SH-SY5Y (cell line): Measurements from ENCODE around the gene CD180.

ENCODE experiments used
- GATA2 ChIP-seq: IDR thresholded peaks from 2 replicates; pipeline ENCODE4 v1.6.1; 2011; ENCODE audit warnings: mild to moderate bottlenecking, low read depth, low read length
- GATA3 ChIP-seq: IDR thresholded peaks from 2 replicates; pipeline ENCODE4 v1.6.1; 2011; ENCODE audit warnings: low read depth, mild to moderate bottlenecking, low read length, moderate library complexity

The CD180 gene

GRCh38 chr5:67147760-67148159 is 48.8 kb downstream of the CD180 start:
- TF ChIP-seq GATA3 (no peak), GATA2 (no peak)

DNA sequence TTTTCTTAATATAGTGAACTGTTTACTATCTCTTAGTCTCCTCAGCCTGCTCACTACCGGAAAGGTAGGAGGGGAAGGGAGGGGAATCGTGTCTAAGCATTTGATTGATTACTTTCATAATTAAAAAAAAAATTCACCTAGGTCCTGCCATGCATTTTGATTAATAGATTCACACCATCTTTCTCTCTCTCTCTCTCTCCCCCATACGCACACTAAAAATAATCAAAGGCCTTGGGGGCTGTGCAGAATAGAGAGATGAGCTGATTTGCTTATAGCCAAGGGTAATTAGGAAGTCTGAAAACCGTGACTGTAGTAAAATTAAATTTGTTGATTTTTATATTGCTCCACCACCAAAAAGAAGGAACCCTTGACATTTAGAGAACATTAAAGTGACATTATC is 49.6 kb downstream of the CD180 start:
- TF ChIP-seq GATA2 (no peak), GATA3 (no peak)

DNA sequence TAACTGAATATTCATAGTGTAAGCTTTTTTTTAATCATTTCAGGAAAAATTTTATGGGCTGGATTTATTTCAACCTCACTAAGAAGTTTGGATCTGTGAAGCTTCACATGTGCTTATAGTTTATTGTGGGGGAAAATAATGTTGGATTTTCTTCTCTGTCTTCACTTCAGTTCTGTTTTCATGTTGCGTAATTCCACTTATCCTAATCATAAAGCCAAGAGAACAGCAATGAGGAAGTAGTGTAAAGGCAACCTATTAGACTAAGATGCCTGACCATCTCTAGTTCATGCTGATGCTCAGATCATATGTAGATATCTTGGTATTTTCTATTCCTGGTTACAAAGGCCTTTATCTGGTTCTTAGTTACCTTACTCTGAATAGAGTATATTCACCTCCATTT is 50.0 kb downstream of the CD180 start:
- TF ChIP-seq GATA2 (no peak), GATA3 (no peak)

DNA sequence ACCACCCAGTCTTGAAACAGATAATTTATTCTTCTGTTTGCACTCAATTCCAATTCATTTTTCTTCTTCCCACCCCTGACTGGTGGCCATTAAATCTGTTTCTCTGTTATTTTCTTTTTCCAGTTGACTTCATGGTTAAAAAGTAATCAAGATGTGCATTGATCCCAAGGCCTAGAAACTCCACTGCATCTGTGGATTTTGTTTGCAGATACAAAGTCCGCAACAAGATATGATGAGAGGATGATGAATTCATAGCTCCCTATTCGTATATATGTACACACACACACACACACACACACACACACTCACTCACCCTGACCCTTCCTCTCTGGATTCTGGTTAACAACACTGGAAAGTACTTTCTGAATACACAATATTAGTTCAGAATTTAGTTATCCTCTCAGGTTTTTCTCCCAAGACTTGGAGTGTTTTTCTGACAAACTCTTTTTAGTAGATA is 52.4 kb downstream of the CD180 start:
- TF ChIP-seq GATA3, result no peak
- no peak for TF ChIP-seq GATA2

GRCh38 chr5:67143549-67143948 is 53.0 kb downstream of the CD180 start:
- TF ChIP-seq GATA3 (no peak), GATA2 (no peak)

DNA sequence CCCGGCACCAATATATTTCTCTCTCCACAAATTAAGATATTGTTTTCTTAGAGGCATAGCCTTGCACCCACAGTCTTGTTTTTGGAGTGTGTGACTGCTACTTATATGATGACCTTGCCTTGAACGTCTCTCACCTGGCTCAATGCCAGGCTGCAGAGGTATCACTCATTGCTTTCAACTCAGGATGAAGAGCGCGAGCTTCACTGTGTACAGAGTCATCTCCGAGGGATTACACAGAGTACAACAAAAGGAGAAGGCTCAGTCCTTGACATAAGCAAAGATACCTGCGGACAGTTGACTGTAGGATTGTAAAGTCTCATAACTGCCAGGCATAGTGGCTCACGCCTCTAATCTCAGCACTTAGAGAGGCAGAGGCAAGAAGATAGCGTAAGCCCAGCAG is 53.8 kb downstream of the CD180 start:
- no peak for TF ChIP-seq GATA2

DNA sequence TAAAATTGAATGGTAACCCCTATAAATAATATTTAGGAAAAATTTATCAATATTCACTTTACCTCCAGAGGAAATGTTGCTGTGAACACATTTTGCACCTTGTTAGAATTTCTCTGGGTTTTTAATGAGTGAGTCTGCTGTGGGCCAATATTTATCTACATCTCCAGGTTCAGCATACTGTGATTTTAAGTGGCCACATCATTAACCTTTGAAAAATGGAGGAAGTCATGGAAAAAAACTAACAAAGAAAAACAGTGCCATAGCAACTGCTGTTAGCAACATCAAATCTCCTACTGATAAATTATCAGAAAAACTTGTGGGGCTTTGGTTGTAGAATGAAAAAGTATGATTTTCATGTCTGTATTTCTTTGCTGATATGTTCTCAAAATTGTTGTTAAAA is 55.0 kb downstream of the CD180 start:
- no peak for TF ChIP-seq GATA3
- TF ChIP-seq GATA2, result no peak

DNA sequence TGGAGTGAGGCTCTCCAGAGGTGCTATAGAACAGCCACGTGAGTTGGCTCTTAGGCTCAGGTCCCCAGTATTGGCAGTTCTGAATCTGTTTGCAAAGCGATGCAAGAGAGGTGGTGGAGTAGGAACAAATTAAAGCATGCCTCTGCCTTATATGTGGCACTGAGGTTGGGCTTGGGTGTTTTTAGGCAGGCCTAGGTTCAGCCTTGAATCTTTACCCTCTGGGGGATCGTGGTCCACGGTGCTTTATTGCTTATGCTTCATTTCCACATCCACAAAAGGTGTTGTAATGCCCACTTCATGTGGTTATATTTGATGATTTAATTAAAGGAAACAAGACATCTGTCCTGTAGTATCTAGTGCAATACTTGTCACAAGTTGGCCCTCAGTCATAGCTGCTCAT is 56.2 kb downstream of the CD180 start:
- TF ChIP-seq GATA2 (no peak), GATA3 (no peak)

GRCh38 chr5:67139030-67139429 is 57.6 kb downstream of the CD180 start:
- no peak for TF ChIP-seq GATA3
- TF ChIP-seq GATA2, result no peak

GRCh38 chr5:67135381-67135984 is 61.1 kb downstream of the CD180 start:
- no peak for TF ChIP-seq GATA3

DNA sequence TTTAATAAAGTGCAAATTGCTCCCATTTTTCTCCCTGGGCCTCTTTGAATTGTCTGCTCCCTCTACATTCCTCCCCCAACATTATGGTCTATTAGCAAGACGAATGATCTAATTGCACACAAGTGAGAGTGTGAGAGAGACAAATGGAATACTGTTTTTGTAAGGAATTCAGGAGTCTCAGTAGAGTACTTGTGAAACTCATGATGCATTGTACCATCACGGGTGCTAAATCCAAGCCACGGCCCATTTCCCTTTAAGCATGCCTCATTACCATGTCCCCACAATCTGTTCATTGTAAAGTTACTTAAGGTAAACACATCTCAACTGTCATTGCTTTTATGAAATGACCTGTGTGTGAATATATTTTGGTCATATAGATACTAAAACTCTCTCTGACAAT is 62.8 kb downstream of the CD180 start:
- TF ChIP-seq GATA2 (no peak), GATA3 (no peak)

DNA sequence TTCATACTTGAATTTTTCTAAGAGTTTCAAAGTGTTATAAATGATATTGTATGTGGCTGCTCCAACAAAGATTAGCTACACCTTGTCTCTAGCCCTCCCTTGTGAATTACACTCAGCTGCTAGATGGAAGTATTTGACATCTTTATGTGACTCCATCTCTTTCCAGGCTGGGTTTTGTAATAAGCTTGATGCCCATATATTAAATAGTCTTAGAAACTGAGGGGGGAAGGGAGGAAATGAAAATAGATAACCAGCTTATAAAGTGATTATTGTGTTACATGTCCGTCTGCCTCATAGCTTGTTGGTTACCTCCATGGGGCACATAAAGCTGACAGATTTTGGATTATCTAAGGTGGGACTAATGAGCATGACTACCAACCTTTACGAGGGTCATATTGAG is 63.4 kb downstream of the CD180 start:
- TF ChIP-seq GATA3 (no peak), GATA2 (no peak)

DNA sequence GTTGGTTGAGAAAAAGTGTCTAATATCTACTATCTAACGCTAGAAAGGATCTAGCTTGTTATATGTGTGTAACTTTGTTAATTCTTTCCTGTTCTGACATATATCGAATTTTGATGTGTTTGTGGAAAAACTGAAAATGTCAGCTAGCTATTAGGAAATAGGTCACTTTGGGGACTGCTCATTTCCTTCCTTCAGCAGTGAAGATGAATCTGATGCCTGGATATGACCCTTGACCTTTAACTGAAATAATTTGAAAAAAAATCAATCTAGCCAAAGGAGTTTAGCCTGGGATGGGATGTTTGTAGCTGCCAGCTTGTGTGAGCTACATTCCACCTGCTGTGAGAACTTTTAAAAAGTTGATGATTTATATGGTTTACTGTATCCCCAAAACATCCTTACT is 66.8 kb downstream of the CD180 start:
- no peak for TF ChIP-seq GATA2
- no peak for TF ChIP-seq GATA3
